Motor neuron (in vitro differentiated cells): Measurements from ENCODE around the gene APBB1IP. TPM values are rescaled to one million over a fixed set of nuclear protein-coding genes. Genes with fewer than 3 reads are reported as not detected.
"Not testable (repeated sequence)": the region's sequence is repeated elsewhere in the genome, so short reads cannot be mapped to it uniquely, and the experiment has no call there.

Experiments
- ATAC-seq, 8 experiments: fragments of 200-7000 bp; cut with Tn5 transposase; replicated peaks in 6 of 8; 2 replicates each; pipeline ENCODE4 v1.8.0; 2021; ENCODE audit warnings: mild to moderate bottlenecking in 8 of 8, moderate library complexity in 8 of 8
- H3K27ac ChIP-seq, 2 donors: fragments of 250-450 bp; sonication (Bioruptor Pico); 2 replicates each; pipeline ENCODE4 v1.9.0; 2021; ENCODE audit warnings: antibody characterized with exemption in 2 of 2, mild to moderate bottlenecking in 2 of 2, moderate library complexity in 1 of 2
- H3K4me1 ChIP-seq, 2 donors: fragments of 250-450 bp; sonication (Bioruptor Pico); replicated peaks in 1 of 2; 2 replicates each; pipeline ENCODE4 v1.6.1; 2021; ENCODE audit warnings: antibody characterized with exemption in 2 of 2, mild to moderate bottlenecking in 2 of 2, moderate library complexity in 1 of 2
- H3K4me3 ChIP-seq, 5 donors: fragments of 250-450 bp; sonication (Bioruptor Pico); 2 replicates each; pipeline ENCODE4 v1.9.0; 2021; ENCODE audit warnings: antibody characterized with exemption in 5 of 5, mild to moderate bottlenecking in 5 of 5, moderate library complexity in 4 of 5
- WGBS, 10 experiments: fragments of 450-650 bp; shearing (Covaris generic); methylation state at CpG; one replicate each; pipeline ENCODE4 v1.0.0; 2022; 5-methylcytosine and 5-hydroxymethylcytosine counted together
- in situ Hi-C, 9 experiments: fragments of 400-800 bp; cut with MboI; loops; one replicate each; pipeline ENCODE4 v1.15.0; 2021; ENCODE audit warnings: low sequenced_read_pairs in 9 of 9, low pct_unique_long_range_greater_than_20kb in 2 of 9; ENCODE audit not compliant: unreplicated experiment in 9 of 9
- total RNA-seq, 8 experiments: library from RNA; unstranded; fragments of 300-600 nt; gene quantifications; 2 replicates each; pipeline versions ENCODE4 v1.2.3 to v1.2.4, GENCODE V29; 2022

Gene APBB1IP
- total RNA-seq, 8 experiments from 2014 or later, result 0.13 to 12.2 (median 0.28) TPM; not detected in 5

DNA sequence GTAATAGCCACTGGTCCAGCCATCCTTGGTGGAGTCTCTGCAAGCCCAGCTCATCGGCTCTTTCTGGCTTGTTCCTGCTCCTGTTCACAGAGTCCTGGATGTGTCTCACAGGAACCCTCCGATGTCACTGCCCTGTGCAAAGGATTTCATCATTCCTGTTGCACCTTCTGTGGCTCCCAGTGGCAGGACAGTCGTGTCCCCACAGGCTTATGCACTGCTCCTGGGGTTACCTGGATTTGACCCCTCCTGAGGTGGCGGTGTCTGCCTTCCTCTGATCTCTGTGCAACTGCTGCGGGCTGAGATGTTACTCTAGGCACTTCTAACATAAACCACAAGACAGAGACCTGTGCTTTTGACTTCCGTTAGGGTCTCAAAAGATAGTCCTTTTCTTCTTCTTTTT, 30.6 kb downstream of the APBB1IP start:
- no peak for ATAC-seq
- Histone ChIP-seq H3K4me1 (no peaks in the 10 kb centered on the region), H3K4me3 (no peak overlapping the region), H3K27ac (no peak overlapping the region)
- in situ Hi-C loops, result no loop called here
- WGBS, 10 experiments, result 3 to 93% (median 69%) methylated on average over 1 to 6 of the region's 6 CpGs

- in situ Hi-C loops, result no loop called here
- 20 to 100% (median 93%) methylated on average over 1 to 4 of the region's 5 CpGs; no CpG with 5 or more reads in 3 of the 10 experiments for WGBS, 10 experiments
- ATAC-seq, result no peak
- H3K4me3 ChIP-seq, result no peak overlapping the region
- H3K4me1 ChIP-seq, result no peaks in the 10 kb centered on the region
- H3K27ac ChIP-seq, result no peak overlapping the region
Observed at GRCh38 chr10:26472492-26472778, 34.3 kb downstream of the APBB1IP start.

GRCh38 chr10:26474026-26474425, 35.9 kb downstream of the APBB1IP start:
- no peak overlapping the region for H3K4me3 ChIP-seq
- in situ Hi-C loops, result no loop called here
- H3K4me1 ChIP-seq, result no peaks in the 10 kb centered on the region
- WGBS, 10 experiments, result 14 to 100% (median 86%) methylated on average over 1 of the region's 1 CpG; no CpG with 5 or more reads in 5 of the 10 experiments
- ATAC-seq, result peak in 2 of 8 experiments; percentile 63 to 94
- H3K27ac ChIP-seq, result no peak overlapping the region

DNA sequence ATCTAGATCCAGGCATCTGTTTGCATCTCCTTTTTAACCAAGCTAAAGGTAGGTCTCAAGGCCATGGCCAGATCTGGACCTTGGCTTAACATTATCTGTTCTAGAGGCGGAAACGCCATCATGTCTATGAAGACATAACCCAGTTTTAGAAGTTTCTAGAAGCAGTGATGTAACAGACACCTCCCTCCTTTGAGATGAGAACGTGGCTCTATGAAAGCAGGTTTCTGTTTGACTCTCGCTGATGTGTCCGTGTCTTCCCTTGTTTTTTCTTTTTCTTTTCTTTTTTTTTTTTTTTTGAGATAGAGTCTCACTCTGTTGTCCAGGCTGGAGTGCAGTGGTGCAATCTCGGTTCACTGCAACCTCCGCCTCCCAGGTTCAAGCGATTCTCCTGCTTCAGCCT, 36.7 kb downstream of the APBB1IP start:
- in situ Hi-C loops, ATAC-seq, H3K4me1 ChIP-seq, H3K4me3 ChIP-seq, H3K27ac ChIP-seq: not testable (repeated sequence)
- WGBS, 10 experiments, result 32 to 100% (median 92%) methylated on average over 3 to 8 of the region's 8 CpGs; no CpG with 5 or more reads in 2 of the 10 experiments

DNA sequence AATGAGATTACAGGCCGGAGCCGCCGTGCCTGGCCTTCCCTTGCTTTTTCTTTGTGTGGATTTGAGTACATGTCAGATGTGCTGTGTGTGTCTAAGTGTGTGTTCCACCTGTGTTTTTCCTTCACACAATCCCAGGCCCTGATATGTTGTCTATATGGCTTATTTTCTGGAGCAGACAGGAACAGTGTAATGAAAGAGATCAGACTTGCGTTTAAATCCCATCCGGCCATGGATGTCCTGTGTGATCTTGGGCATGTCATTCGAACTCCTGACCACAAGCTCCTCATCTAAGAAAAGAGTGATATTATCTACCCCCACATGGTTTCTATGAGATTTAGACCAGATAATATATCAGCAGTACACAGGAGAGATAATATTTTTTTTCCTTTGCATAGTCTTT, 37.2 kb downstream of the APBB1IP start:
- no peak overlapping the region for H3K4me3 ChIP-seq
- no peak for ATAC-seq
- no peaks in the 10 kb centered on the region for H3K4me1 ChIP-seq
- H3K27ac ChIP-seq, result no peak overlapping the region
- 0 to 100% (median 74%) methylated on average over 1 to 5 of the region's 6 CpGs; no CpG with 5 or more reads in 1 of the 10 experiments for WGBS, 10 experiments
- in situ Hi-C loops, result no loop called here

GRCh38 chr10:26477501-26477900, 39.4 kb downstream of the APBB1IP start:
- H3K27ac ChIP-seq, result no peak overlapping the region
- H3K4me1 ChIP-seq, result no peaks in the 10 kb centered on the region
- no peak for ATAC-seq
- no peak overlapping the region for H3K4me3 ChIP-seq
- 84 to 100% (median 97%) methylated on average over 3 to 4 of the region's 4 CpGs; no CpG with 5 or more reads in 3 of the 10 experiments for WGBS, 10 experiments
- in situ Hi-C loops, result no loop called here

GRCh38 chr10:26478061-26478460, 39.9 kb downstream of the APBB1IP start:
- ATAC-seq, result no peak
- H3K4me1 ChIP-seq, result no peaks in the 10 kb centered on the region
- H3K27ac ChIP-seq, result no peak overlapping the region
- in situ Hi-C loops, result no loop called here
- H3K4me3 ChIP-seq, result no peak overlapping the region
- 43 to 95% (median 93%) methylated on average over 3 to 9 of the region's 10 CpGs; no CpG with 5 or more reads in 3 of the 10 experiments for WGBS, 10 experiments

DNA sequence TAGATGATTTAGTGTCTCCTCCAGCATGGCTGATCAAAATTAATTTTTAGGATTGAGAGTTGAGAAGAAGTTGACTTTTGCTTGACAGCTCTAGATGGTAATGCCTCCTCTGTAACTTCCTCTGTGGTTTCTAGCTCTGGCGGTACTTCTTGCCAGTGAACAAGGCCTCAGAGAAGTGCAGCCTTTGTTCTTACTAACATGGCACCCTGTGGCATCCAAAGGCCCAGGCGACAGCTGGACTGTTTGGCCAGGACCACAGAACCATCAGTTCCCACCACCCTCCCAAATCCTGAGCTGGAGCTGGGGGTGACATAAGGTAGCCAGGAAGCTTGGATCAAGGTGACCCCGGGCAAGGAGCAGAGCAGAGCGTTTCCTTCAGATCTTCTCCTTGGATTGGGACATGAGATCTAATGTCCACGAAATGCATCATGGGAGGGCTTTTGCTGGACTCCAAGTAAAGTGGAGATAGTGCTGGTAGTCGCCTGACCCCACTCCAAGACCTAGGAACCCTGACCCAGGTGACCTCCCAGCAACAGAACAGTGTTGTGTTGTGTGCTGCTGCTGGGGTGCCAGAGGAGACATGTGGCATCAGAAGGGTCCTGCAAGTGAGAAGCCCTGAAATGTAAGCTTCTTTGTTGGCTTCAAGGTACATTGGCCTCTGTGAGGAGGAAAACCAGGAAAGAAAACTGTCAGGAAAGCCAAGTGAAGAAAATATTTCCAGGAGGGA, 41.8 kb downstream of the APBB1IP start:
- no peak overlapping the region for H3K4me3 ChIP-seq
- in situ Hi-C loops, result no loop called here
- no peaks in the 10 kb centered on the region for H3K4me1 ChIP-seq
- WGBS, 10 experiments, result 20 to 100% (median 83%) methylated on average over 1 to 4 of the region's 6 CpGs; no CpG with 5 or more reads in 1 of the 10 experiments
- no peak for ATAC-seq
- no peak overlapping the region for H3K27ac ChIP-seq

DNA sequence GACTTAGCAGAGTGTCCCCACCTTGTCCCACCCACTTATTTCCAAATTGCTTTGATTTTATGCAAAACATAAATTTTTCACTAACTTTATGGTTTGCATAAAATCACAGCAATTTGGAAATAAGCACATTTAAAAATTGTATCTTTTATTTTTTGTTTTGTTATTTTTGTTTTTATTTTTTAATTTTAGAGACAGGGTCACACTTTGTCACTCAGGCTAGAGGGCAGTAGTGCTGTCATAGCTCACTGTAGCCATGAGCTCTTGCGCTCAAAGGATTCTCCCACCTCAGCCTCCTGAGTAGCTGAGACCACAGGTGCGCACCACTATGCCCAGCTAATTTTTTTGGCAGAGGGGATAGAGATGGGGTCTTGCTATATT, 43.2 kb downstream of the APBB1IP start:
- in situ Hi-C loops, result no loop called here
- Histone ChIP-seq H3K4me1 (no peaks in the 10 kb centered on the region), H3K27ac (no peak overlapping the region), H3K4me3 (no peak overlapping the region)
- 69 to 100% (median 95%) methylated on average over 1 to 2 of the region's 2 CpGs; no CpG with 5 or more reads in 4 of the 10 experiments for WGBS, 10 experiments
- ATAC-seq, result no peak

- H3K4me1 ChIP-seq, result peaks cover 0 to 4% of the 10 kb centered on the region in 2 donors
- in situ Hi-C loops, result no loop called here
- no peak overlapping the region for H3K27ac ChIP-seq
- 66 to 95% (median 84%) methylated on average over 2 to 8 of the region's 8 CpGs for WGBS, 10 experiments
- no peak for ATAC-seq
- no peak overlapping the region for H3K4me3 ChIP-seq
Observed at GRCh38 chr10:26481914-26482550, 43.9 kb downstream of the APBB1IP start.

- Histone ChIP-seq H3K4me3 (no peak overlapping the region), H3K4me1 (peaks cover 0 to 13% of the 10 kb centered on the region in 2 donors), H3K27ac (no peak overlapping the region)
- ATAC-seq, result no peak
- WGBS, 10 experiments, result 83 to 100% (median 91%) methylated on average over 1 to 2 of the region's 2 CpGs; no CpG with 5 or more reads in 2 of the 10 experiments
- in situ Hi-C loops, result no loop called here
Observed at GRCh38 chr10:26483554-26483953, 45.4 kb downstream of the APBB1IP start.

DNA sequence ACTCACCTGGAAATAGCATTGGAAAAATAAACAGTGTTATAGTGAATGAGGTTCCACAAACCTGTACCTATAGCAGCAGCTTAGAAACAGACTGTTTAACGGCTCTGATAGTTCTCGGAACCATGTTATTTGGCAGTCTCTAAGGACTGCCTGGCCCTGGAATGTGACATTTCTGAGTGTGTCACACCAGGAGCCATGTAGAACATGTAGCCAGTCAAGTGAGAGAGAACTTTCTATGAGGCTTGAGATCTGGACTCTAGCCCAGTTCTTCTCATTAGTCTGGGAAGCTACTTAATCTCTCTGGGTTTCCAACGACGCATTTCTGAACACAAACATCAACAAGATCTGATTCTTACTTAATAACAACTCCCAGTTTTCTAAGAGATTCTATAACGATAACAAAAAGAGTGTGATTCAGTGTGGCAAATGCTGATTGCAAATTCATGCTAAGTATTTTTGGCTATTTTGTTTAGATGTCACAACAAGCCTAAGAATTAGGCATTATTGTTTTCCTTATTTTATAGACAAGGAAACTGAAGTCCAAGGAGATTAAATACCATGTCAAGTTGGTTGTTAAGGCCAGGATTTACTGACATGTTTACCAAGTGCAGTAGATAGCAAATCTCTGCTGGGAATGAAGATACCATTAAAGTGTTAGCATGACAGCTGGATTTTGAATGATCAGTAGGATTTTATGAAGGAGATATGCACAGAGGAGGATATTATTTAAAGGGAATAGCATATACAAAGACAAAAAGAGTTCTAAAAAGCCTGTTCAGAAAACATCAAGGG, 47.2 kb downstream of the APBB1IP start:
- Histone ChIP-seq H3K4me3 (no peak overlapping the region), H3K27ac (no peak overlapping the region), H3K4me1 (peaks cover 0 to 13% of the 10 kb centered on the region in 2 donors)
- 6 to 100% (median 70%) methylated on average over 1 to 5 of the region's 5 CpGs; no CpG with 5 or more reads in 1 of the 10 experiments for WGBS, 10 experiments
- peak in 5 of 8 experiments; percentile 3 to 92 (median 34) for ATAC-seq
- in situ Hi-C loops, result no loop called here

- in situ Hi-C loops, result no loop called here
- H3K4me3 ChIP-seq, result no peak overlapping the region
- H3K4me1 ChIP-seq, result peaks cover 0 to 13% of the 10 kb centered on the region in 2 donors
- ATAC-seq, result peak in 3 of 8 experiments; percentile 58 to 70 (median 61)
- no peak overlapping the region for H3K27ac ChIP-seq
- 0 to 98% (median 44%) methylated on average over 2 to 6 of the region's 7 CpGs; no CpG with 5 or more reads in 2 of the 10 experiments for WGBS, 10 experiments
Observed at GRCh38 chr10:26486304-26486703, 48.2 kb downstream of the APBB1IP start.
